H1 (cell line): ENCODE measurements around the gene MAD2L1. TPM values are rescaled to one million over a fixed set of nuclear protein-coding genes. Genes with fewer than 3 reads are reported as not detected.

Experiments used
- CTCF ChIA-PET: fragments of 300-600 bp; sonication (Branson Sonifier 250); formaldehyde crosslinking; loops from one replicate; lab custom pipeline; 2021; ENCODE audit not compliant: partially characterized antibody; lab: Charles Lee
- POLR2A ChIA-PET: fragments of 300-600 bp; sonication (Branson Sonifier 250); formaldehyde crosslinking; loops from one replicate; lab custom pipeline; 2021; ENCODE audit warnings: inconsistent platforms; ENCODE audit not compliant: partially characterized antibody; lab: Charles Lee
- DNase-seq, 2 experiments: peaks; one replicate each; pipeline versions ENCODE4 v3.0.0 to v3.0.0-alpha.2; 2010 to 2022; ENCODE audit warnings: low spot score in 2 of 2, low read depth in 1 of 2, mixed read lengths in 1 of 2
- FAIRE-seq: peaks from 2 replicates; lab custom pipeline; 2011; peaks lifted over from hg19 to GRCh38; lab: Jason Lieb, UNC
- H2AFZ ChIP-seq: 2 replicates; pipeline ENCODE4 v1.8.1; 2012; ENCODE audit warnings: low read length, inconsistent platforms
- H2AK5ac ChIP-seq: 2 replicates; pipeline ENCODE4 v1.6.1; 2013; ENCODE audit warnings: low read depth, low read length
- H2BK120ac ChIP-seq: replicated peaks from 2 replicates; pipeline ENCODE3; 2013; ENCODE audit warnings: low read depth, low read length, inconsistent platforms
- H2BK12ac ChIP-seq: 2 replicates; pipeline ENCODE4 v1.6.1; 2013; ENCODE audit warnings: low read depth, low read length
- H2BK15ac ChIP-seq: 2 replicates; pipeline ENCODE4 v1.6.1; 2013; ENCODE audit warnings: low read length
- H2BK20ac ChIP-seq: 2 replicates; pipeline ENCODE4 v1.6.1; 2013; ENCODE audit warnings: low read length
- H2BK5ac ChIP-seq: 2 replicates; pipeline ENCODE4 v1.6.1; 2013; ENCODE audit warnings: low read depth, low read length
- H3K14ac ChIP-seq: 2 replicates; pipeline ENCODE4 v1.6.1; 2013; ENCODE audit warnings: inconsistent platforms; ENCODE audit not compliant: insufficient read length
- H3K18ac ChIP-seq: 2 replicates; pipeline ENCODE4 v1.6.1; 2013; ENCODE audit warnings: low read length; ENCODE audit errors: extremely low read depth
- H3K23ac ChIP-seq: 2 replicates; pipeline ENCODE4 v1.6.1; 2013; ENCODE audit warnings: inconsistent platforms; ENCODE audit not compliant: insufficient read length
- H3K23me2 ChIP-seq: 2 replicates; pipeline ENCODE4 v1.6.1; 2013; ENCODE audit warnings: low read depth, low read length
- H3K27ac ChIP-seq: 2 replicates; pipeline ENCODE4 v1.6.1; 2011; ENCODE audit warnings: low read depth, low read length, inconsistent platforms
- H3K27me3 ChIP-seq, 4 experiments: replicated peaks in 1 of 4; 1 replicate in 1 of 4; 2 replicates in 3 of 4; pipeline versions ENCODE4 v1.6.1 to v1.8.1; 2011 to 2013; ENCODE audit warnings: low read length in 3 of 4, mild to moderate bottlenecking in 3 of 4, inconsistent platforms in 2 of 4, mixed read lengths in 2 of 4, moderate library complexity in 1 of 4; ENCODE audit not compliant: control insufficient read depth in 3 of 4, insufficient read depth in 3 of 4; ENCODE audit errors: extremely low read depth in 1 of 4
- H3K36me3 ChIP-seq, 4 experiments: 2 replicates each; pipeline versions ENCODE4 v1.6.1 to v1.8.1; 2011 to 2013; ENCODE audit warnings: mild to moderate bottlenecking in 4 of 4, low read length in 3 of 4, moderate library complexity in 2 of 4, control low read depth in 1 of 4, inconsistent platforms in 1 of 4; ENCODE audit not compliant: insufficient read depth in 4 of 4, control insufficient read depth in 2 of 4
- H3K4ac ChIP-seq: replicated peaks from 2 replicates; pipeline ENCODE3; 2013; ENCODE audit warnings: low read length, low read depth, mixed read lengths, inconsistent platforms; ENCODE audit not compliant: insufficient read length
- H3K4me1 ChIP-seq, 4 experiments: replicated peaks in 1 of 4; 1 replicate in 1 of 4; 2 replicates in 3 of 4; pipeline versions ENCODE4 v1.6.1 to v1.8.1; 2011 to 2013; ENCODE audit warnings: low read length in 3 of 4, inconsistent platforms in 2 of 4, mixed read lengths in 1 of 4; ENCODE audit not compliant: insufficient read depth in 4 of 4, control insufficient read depth in 3 of 4
- H3K4me2 ChIP-seq, 2 experiments: 2 replicates each; pipeline versions ENCODE4 v1.6.1 to v1.8.1; 2011 to 2013; ENCODE audit warnings: low read depth in 2 of 2, low read length in 2 of 2, control low read depth in 1 of 2, inconsistent platforms in 1 of 2, mild to moderate bottlenecking in 1 of 2; ENCODE audit not compliant: insufficient read depth in 1 of 2
- H3K4me3 ChIP-seq, 4 experiments: fragments of 200-600, 300-600 bp in 1 of 4; sonication (generic), shearing (Covaris generic), sonication (Bioruptor Twin) in 1 of 4; 2 replicates each; pipeline versions ENCODE4 v1.5.1 to v1.8.1; 2011 to 2016; ENCODE audit warnings: low read length in 4 of 4, low read depth in 3 of 4, control low read depth in 2 of 4, inconsistent platforms in 2 of 4, mild to moderate bottlenecking in 2 of 4, mixed read lengths in 1 of 4, moderate library complexity in 1 of 4; ENCODE audit not compliant: insufficient read depth in 2 of 4; ENCODE audit errors: extremely low read depth in 1 of 4
- H3K56ac ChIP-seq: replicated peaks from 2 replicates; pipeline ENCODE3; 2013; ENCODE audit warnings: low read depth, mild to moderate bottlenecking, mixed read lengths, low read length, inconsistent platforms; ENCODE audit not compliant: insufficient read length
- H3K79me1 ChIP-seq: 2 replicates; pipeline ENCODE4 v1.6.1; 2013; ENCODE audit warnings: low read depth, low read length, control low read depth
- H3K79me2 ChIP-seq, 2 experiments: 2 replicates each; pipeline versions ENCODE4 v1.6.1 to v1.8.1; 2012 to 2013; ENCODE audit warnings: low read length in 2 of 2, mild to moderate bottlenecking in 2 of 2, inconsistent platforms in 1 of 2; ENCODE audit not compliant: insufficient read depth in 2 of 2, control insufficient read depth in 1 of 2
- H3K9ac ChIP-seq, 4 experiments: replicated peaks in 1 of 4; 1 replicate in 1 of 4; 2 replicates in 3 of 4; pipeline versions ENCODE4 v1.6.1 to v1.8.1; 2011 to 2013; ENCODE audit warnings: low read depth in 3 of 4, low read length in 3 of 4, control low read depth in 2 of 4, mild to moderate bottlenecking in 2 of 4, moderate library complexity in 2 of 4, inconsistent platforms in 1 of 4; ENCODE audit errors: extremely low read depth in 1 of 4
- H3K9me3 ChIP-seq, 2 experiments: 2 replicates each; pipeline versions ENCODE4 v1.6.1 to v1.8.1; 2012 to 2013; ENCODE audit warnings: mild to moderate bottlenecking in 2 of 2, moderate library complexity in 2 of 2, control low read depth in 1 of 2, inconsistent platforms in 1 of 2, low read depth in 1 of 2, low read length in 1 of 2, mixed read lengths in 1 of 2; ENCODE audit not compliant: insufficient read depth in 2 of 2
- H4K20me1 ChIP-seq, 2 experiments: replicated peaks in 1 of 2; 2 replicates each; pipeline versions ENCODE3 to v1.8.1; 2011 to 2013; ENCODE audit warnings: inconsistent platforms in 2 of 2, low read length in 2 of 2, mild to moderate bottlenecking in 1 of 2; ENCODE audit not compliant: insufficient read depth in 2 of 2, control insufficient read depth in 1 of 2
- H4K5ac ChIP-seq: 2 replicates; pipeline ENCODE4 v1.6.1; 2013; ENCODE audit warnings: low read length, low read depth, mixed read lengths, inconsistent platforms; ENCODE audit not compliant: insufficient read length
- H4K8ac ChIP-seq: 2 replicates; pipeline ENCODE4 v1.8.0; 2013; ENCODE audit warnings: mild to moderate bottlenecking, moderate library complexity, low read length, inconsistent platforms; ENCODE audit not compliant: insufficient read depth; ENCODE audit errors: extremely low read depth
- H4K91ac ChIP-seq: replicated peaks from 2 replicates; pipeline ENCODE3; 2013; ENCODE audit warnings: low read length, mixed read lengths, inconsistent platforms; ENCODE audit not compliant: insufficient read length
- BACH1 ChIP-seq: IDR thresholded peaks from 2 replicates; pipeline ENCODE4 v1.6.1; 2012; ENCODE audit warnings: low read length, improper control_type of control experiment
- CTCF ChIP-seq, 3 experiments: IDR thresholded peaks; 1 replicate in 2 of 3; 2 replicates in 1 of 3; pipeline versions ENCODE4 v1.5.1 to v1.6.1; 2011; ENCODE audit warnings: low read length in 3 of 3, mild to moderate bottlenecking in 3 of 3, inconsistent platforms in 2 of 3, low read depth in 1 of 3, moderate library complexity in 1 of 3; ENCODE audit not compliant: insufficient read depth in 1 of 3; ENCODE audit errors: control extremely low read depth in 1 of 3
- JUN ChIP-seq: IDR thresholded peaks from 2 replicates; pipeline ENCODE4 v1.6.1; 2011; ENCODE audit warnings: low read depth, mild to moderate bottlenecking, improper control_type of control experiment, low read length
- NANOG ChIP-seq: IDR thresholded peaks from 2 replicates; pipeline ENCODE4 v1.6.1; 2011; ENCODE audit warnings: low read length, low read depth, mild to moderate bottlenecking, inconsistent platforms; ENCODE audit not compliant: insufficient read depth, poor library complexity, severe bottlenecking
- POLR2A ChIP-seq, 2 experiments: IDR thresholded peaks; 1 replicate in 1 of 2; 2 replicates in 1 of 2; pipeline ENCODE4 v1.6.1; 2011; ENCODE audit warnings: low read depth in 2 of 2, low read length in 2 of 2, mild to moderate bottlenecking in 2 of 2; ENCODE audit errors: control extremely low read depth in 1 of 2
- POU5F1 ChIP-seq: IDR thresholded peaks from 2 replicates; pipeline ENCODE4 v1.6.1; 2011; ENCODE audit warnings: low read depth, mild to moderate bottlenecking, low read length, moderate library complexity
- SIN3A ChIP-seq, 2 experiments: IDR thresholded peaks in 1 of 2; conservative IDR thresholded peaks in 1 of 2; 2 replicates each; pipeline ENCODE4 v1.6.1; 2011 to 2012; ENCODE audit warnings: low read length in 2 of 2, improper control_type of control experiment in 1 of 2, low read depth in 1 of 2, mild to moderate bottlenecking in 1 of 2
- WGBS, 2 experiments: shearing (Covaris generic) in 1 of 2; methylation state at CpG; one replicate each; pipeline versions ENCODE4 v1.1.6 to v1.1.7; 2013 to 2015; ENCODE audit warnings: low lambda C conversion rate in 2 of 2, mixed read lengths in 2 of 2, inconsistent platforms in 1 of 2, low coverage in 1 of 2, missing lambda C conversion rate in 1 of 2; ENCODE audit not compliant: insufficient replicate concordance in 2 of 2, insufficient coverage in 1 of 2, insufficient read length in 1 of 2; ENCODE audit errors: extremely low coverage in 1 of 2, missing lambda C conversion rate in 1 of 2; 5-methylcytosine and 5-hydroxymethylcytosine counted together
- polyA plus RNA-seq, 7 experiments: library from polyadenylated mRNA; depleted of rRNA in 3 of 7; stranded (reverse) in 5 of 7; unstranded in 2 of 7; fragments of >200 nt in 5 of 7; fragments of 200-250 nt in 2 of 7; gene quantifications; 1 replicate in 5 of 7; 2 replicates in 1 of 7; 4 replicates in 1 of 7; pipeline versions ENCODE4 v1.2.1 to v1.2.3, GENCODE V29; 2011 to 2013; ENCODE audit warnings: missing spikeins in 2 of 7, mixed read lengths in 2 of 7
- total RNA-seq: library from RNA; stranded (reverse); fragmentation: NEBNext Ultra II Directional; extraction: Animal tissue kit (Norgen Biotek cat#: 25700); gene quantifications from 2 replicates; pipeline ENCODE4 v1.2.1, GENCODE V29; 2021

Gene MAD2L1
- total and polyA plus RNA-seq, 2 of the 8 experiments (the other 6 are each of a cell fraction or from before 2014, with no cell fraction given) = 51.1 to 88.1 TPM

GRCh38 chr4:120007191-120007871 is 59.3 kb downstream of the MAD2L1 start:
- no peak for TF ChIP-seq POU5F1
- no peak for TF ChIP-seq BACH1
- TF ChIP-seq POLR2A (IDR thresholded peaks at IDR 0.05; ENCODE audit: control extremely low read depth in 1 of 2, low read depth in 2 of 2, low read length in 2 of 2) = no peak; a peak in 1 of 3 replicates
- no peak for TF ChIP-seq SIN3A (conservative IDR thresholded peaks at IDR 0.05 in 1 of 2, IDR thresholded peaks at IDR 0.05 in 1 of 2; ENCODE audit: low read depth in 1 of 2, low read length in 2 of 2)
- no peak for TF ChIP-seq CTCF (IDR thresholded peaks at IDR 0.05; ENCODE audit: control extremely low read depth in 1 of 3, insufficient read depth in 1 of 3, low read depth in 1 of 3, low read length in 3 of 3)
- no peak for TF ChIP-seq NANOG
- no peak for TF ChIP-seq JUN
- no peak overlapping the region for H3K23ac ChIP-seq
- H2BK15ac ChIP-seq = no peak overlapping the region
- H3K4me1 ChIP-seq = no peaks in the 10 kb centered on the region
- H3K18ac ChIP-seq = no peak overlapping the region
- no peak overlapping the region for H3K27ac ChIP-seq
- POLR2A ChIA-PET = interaction anchor here (1.1 kb wide), 1 partner anchor 14 kb away, joined by 3 read pairs; no protein-coding TSS in a partner anchor
- 78% methylated on average over 5 of the region's 5 CpGs; no CpG with 5 or more reads in 1 of the 2 experiments for WGBS, 2 experiments
- DNase-seq (no peak), FAIRE-seq (no peak)
- no peak overlapping the region for H4K8ac ChIP-seq
- no peak overlapping the region for H4K5ac ChIP-seq
- CTCF ChIA-PET = interaction anchor here (1.2 to 1.5 kb wide), 2 partner anchors 11 to 17 kb away, joined by 3 to 6 read pairs; no protein-coding TSS in a partner anchor
- H3K27me3 ChIP-seq = peaks cover 0 to 13% (median 3%) of the 10 kb centered on the region in 4 experiments; a peak in 6 of 7 replicates
- H2AK5ac ChIP-seq = no peak overlapping the region
- H3K4me3 ChIP-seq = no peak overlapping the region
- H2BK5ac ChIP-seq = no peak overlapping the region
- H3K4ac ChIP-seq = no peak overlapping the region
- H3K9ac ChIP-seq = no peak overlapping the region
- peaks cover 0 to 15% (median 7%) of the 10 kb centered on the region in 4 experiments; a peak in 4 of 8 replicates for H3K36me3 ChIP-seq
- no peak overlapping the region for H2BK120ac ChIP-seq
- H2BK20ac ChIP-seq = no peak overlapping the region
- H4K20me1 ChIP-seq = peaks cover 0 to 2% of the 10 kb centered on the region in 2 experiments
- no peaks in the 10 kb centered on the region for H3K23me2 ChIP-seq
- H3K79me2 ChIP-seq = no peaks in the 10 kb centered on the region
- no peak overlapping the region for H3K56ac ChIP-seq
- no peaks in the 10 kb centered on the region for H3K79me1 ChIP-seq
- no peak overlapping the region for H4K91ac ChIP-seq
- no peak overlapping the region for H2AFZ ChIP-seq
- H2BK12ac ChIP-seq = no peak overlapping the region
- H3K14ac ChIP-seq = no peak overlapping the region
- no peak overlapping the region for H3K4me2 ChIP-seq
- H3K9me3 ChIP-seq = peaks cover 14 to 20% of the 10 kb centered on the region in 2 experiments; a peak in 3 of 4 replicates
